PC-9 (cell line): ENCODE data around the gene SUN3. TPM values are rescaled to one million over a fixed set of nuclear protein-coding genes. Genes with fewer than 3 reads are reported as not detected.

ENCODE experiments used
- BruUV-seq: library from RNA; stranded (reverse); fragments of 400-500 nt; replicated peaks from 2 replicates; lab custom pipeline; 2021; lab: Mats Ljungman, UMichigan
- CTCF ChIA-PET: fragments of 300-600 bp; sonication (Branson Sonifier 250); formaldehyde crosslinking; loops from one replicate; lab custom pipeline; 2022; ENCODE audit warnings: antibody characterized with exemption; lab: Charles Lee
- POLR2A ChIA-PET: fragments of 300-600 bp; sonication (Branson Sonifier 250); formaldehyde crosslinking; loops from one replicate; lab custom pipeline; 2022; ENCODE audit warnings: antibody characterized with exemption; ENCODE audit not compliant: unreplicated experiment; lab: Charles Lee
- DNase-seq, 2 experiments: peaks; one replicate each; pipeline versions ENCODE4 v3.0.0 to v3.0.0-alpha.2; 2015 to 2022; ENCODE audit warnings: mixed read lengths in 1 of 2
- H2AFZ ChIP-seq: fragments of 200-600 bp; sonication (generic); 2 replicates; pipeline ENCODE4 v1.8.1; 2017; ENCODE audit warnings: antibody characterized with exemption
- H3F3A ChIP-seq: fragments of 200-600 bp; sonication (generic); 2 replicates; pipeline ENCODE4 v1.8.1; 2017; ENCODE audit warnings: antibody characterized with exemption, mild to moderate bottlenecking, low read depth; ENCODE audit not compliant: insufficient read depth
- H3K27ac ChIP-seq: fragments of 200-600 bp; sonication (generic); 2 replicates; pipeline ENCODE4 v1.6.1; 2016; ENCODE audit warnings: mixed run types
- H3K27me3 ChIP-seq: fragments of 200-600 bp; sonication (generic); 2 replicates; pipeline ENCODE4 v1.6.1; 2016; ENCODE audit warnings: low read depth, mixed run types; ENCODE audit not compliant: insufficient read depth
- H3K36me3 ChIP-seq: fragments of 200-600 bp; sonication (generic); 2 replicates; pipeline ENCODE4 v1.6.1; 2016; ENCODE audit warnings: low read depth, mixed run types
- H3K4me1 ChIP-seq: fragments of 200-600 bp; sonication (generic); replicated peaks from 2 replicates; pipeline ENCODE4 v1.6.1; 2016; ENCODE audit warnings: mixed run types; ENCODE audit not compliant: insufficient read depth
- H3K4me2 ChIP-seq: fragments of 200-600 bp; sonication (generic); 2 replicates; pipeline ENCODE4 v1.6.1; 2017; ENCODE audit warnings: mixed run types
- H3K4me3 ChIP-seq: fragments of 200-600 bp; sonication (generic); 2 replicates; pipeline ENCODE4 v1.6.1; 2016; ENCODE audit warnings: mixed run types
- H3K79me2 ChIP-seq: fragments of 200-600 bp; sonication (generic); 2 replicates; pipeline ENCODE4 v1.6.1; 2017; ENCODE audit warnings: low read depth, mixed run types
- H3K9me2 ChIP-seq: fragments of 200-600 bp; sonication (generic); 2 replicates; pipeline ENCODE4 v1.8.1; 2017; ENCODE audit warnings: mild to moderate bottlenecking; ENCODE audit not compliant: insufficient read depth
- H3K9me3 ChIP-seq: fragments of 200-600 bp; sonication (generic); 2 replicates; pipeline ENCODE4 v1.8.1; 2016; ENCODE audit warnings: low read depth; ENCODE audit not compliant: insufficient read depth
- H4K20me1 ChIP-seq: fragments of 200-600 bp; sonication (generic); 2 replicates; pipeline ENCODE4 v1.8.1; 2017; ENCODE audit not compliant: insufficient read depth
- CTCF ChIP-seq: fragments of 200-600 bp; sonication (generic); conservative IDR thresholded peaks from 2 replicates; pipeline ENCODE4 v1.6.1; 2017; ENCODE audit warnings: mixed run types, antibody characterized with exemption, mild to moderate bottlenecking, moderate library complexity
- EZH2 ChIP-seq: fragments of 200-600 bp; sonication (generic); IDR thresholded peaks from 2 replicates; pipeline ENCODE4 v1.8.0; 2017; ENCODE audit warnings: antibody characterized with exemption, low read depth
- intact Hi-C: fragments of 100-400 bp; cut with micrococcal nuclease; formaldehyde crosslinking; loops from one replicate; pipeline ENCODE4 v1.10.0; 2022; ENCODE audit not compliant: unreplicated experiment
- total RNA-seq: library from RNA; stranded (reverse); gene quantifications from 2 replicates; pipeline ENCODE4 v1.2.3, GENCODE V29; 2021

The SUN3 gene
- total RNA-seq, 1 experiment from 2014 or later = 0.24 TPM

- Histone ChIP-seq H4K20me1 (no peaks in the 10 kb centered on the region), H3K27me3 (no peaks in the 10 kb centered on the region), H3K27ac (no peak overlapping the region), H3K4me3 (no peak overlapping the region), H3K79me2 (no peaks in the 10 kb centered on the region), H3K9me3 (no peaks in the 10 kb centered on the region), H2AFZ (no peak overlapping the region), H3K4me2 (no peak overlapping the region), H3K4me1 (0 out of 2 replicates have a peak, but pooled peaks cover 10% of the 10 kb centered on the region), H3K9me2 (no peaks in the 10 kb centered on the region), H3K36me3 (no peaks in the 10 kb centered on the region), H3F3A (peaks cover 5% of the 10 kb centered on the region; the same call in 1 of the 2 replicates)
- TF ChIP-seq CTCF (no peak), EZH2 (no peak)
- POLR2A ChIA-PET = interaction anchor here (0.7 kb wide), 1 partner anchor 467 kb away, joined by 5 read pairs; no protein-coding TSS in a partner anchor
- no TSS peak for BruUV-seq
- no peak for DNase-seq
- intact Hi-C loops = no loop called here
- CTCF ChIA-PET = interaction anchor here (1.2 kb wide), 1 partner anchor 8 kb away, joined by 5 read pairs; no protein-coding TSS in a partner anchor
Observed at GRCh38 chr7:47999413-47999812, 29.5 kb downstream of the SUN3 start.

GRCh38 chr7:47992446-47992845 lies 36.5 kb downstream of the SUN3 start:
- peaks cover 12% of the 10 kb centered on the region for H3F3A ChIP-seq
- H3K4me1 ChIP-seq = peaks cover 9% of the 10 kb centered on the region
- BruUV-seq = no TSS peak
- intact Hi-C loops = no loop called here
- ChIA-PET CTCF (interaction anchor here (0.6 to 2.1 kb wide), 7 partner anchors 8 to 162 kb away, joined by 3 to 17 read pairs (median 6); no protein-coding TSS in a partner anchor), POLR2A (no interaction called here)
- H3K79me2 ChIP-seq = no peaks in the 10 kb centered on the region
- peak overlapping the region; percentile 43 for H3K27ac ChIP-seq
- no peaks in the 10 kb centered on the region for H3K9me2 ChIP-seq
- H3K4me3 ChIP-seq = peak overlapping the region; percentile 61
- no peak; the same call in 1 of the 2 replicates for TF ChIP-seq CTCF
- no peak for TF ChIP-seq EZH2
- no peaks in the 10 kb centered on the region for H3K9me3 ChIP-seq
- no peaks in the 10 kb centered on the region for H3K27me3 ChIP-seq
- H4K20me1 ChIP-seq = no peaks in the 10 kb centered on the region
- H3K4me2 ChIP-seq = peak overlapping the region; percentile 77
- peak overlapping the region; percentile 78 for H2AFZ ChIP-seq
- no peak for DNase-seq
- no peaks in the 10 kb centered on the region for H3K36me3 ChIP-seq

GRCh38 chr7:47991741-47992311 lies 37.1 kb downstream of the SUN3 start:
- H3K27ac ChIP-seq = peak overlapping the region; percentile 43
- intact Hi-C loops = loop anchor here (1.0 kb wide), 3 partner anchors 98 to 162 kb away; no protein-coding TSS in a partner anchor
- H3K4me2 ChIP-seq = peak overlapping the region; percentile 77
- no peaks in the 10 kb centered on the region for H3K9me2 ChIP-seq
- no peaks in the 10 kb centered on the region for H4K20me1 ChIP-seq
- no peaks in the 10 kb centered on the region for H3K27me3 ChIP-seq
- DNase-seq = peak; percentile 66 to 87
- TF ChIP-seq CTCF (peak; percentile 81), EZH2 (no peak)
- H3K79me2 ChIP-seq = no peaks in the 10 kb centered on the region
- H3F3A ChIP-seq = peaks cover 12% of the 10 kb centered on the region
- H3K4me3 ChIP-seq = peak overlapping the region; percentile 61
- ChIA-PET POLR2A (interaction anchor here (0.5 kb wide), 1 partner anchor 357 kb away, joined by 24 read pairs; no protein-coding TSS in a partner anchor), CTCF (interaction anchor here (0.6 to 2.1 kb wide), 10 partner anchors 8 to 163 kb away, joined by 3 to 17 read pairs (median 5); no protein-coding TSS in a partner anchor)
- BruUV-seq = no TSS peak
- H3K36me3 ChIP-seq = no peaks in the 10 kb centered on the region
- peaks cover 9% of the 10 kb centered on the region for H3K4me1 ChIP-seq
- peak overlapping the region; percentile 78 for H2AFZ ChIP-seq
- no peaks in the 10 kb centered on the region for H3K9me3 ChIP-seq
